Epithelial cell of prostate (primary cell): ENCODE results near the gene NPHS1.

Experiments
- DNase-seq: peaks from one replicate; pipeline ENCODE4 v3.0.0-alpha.2; 2011; ENCODE audit warnings: low read depth, low spot score
- H3K27ac ChIP-seq: fragments of 450-650 bp; 2 replicates; pipeline ENCODE4 v1.5.1; 2017; ENCODE audit warnings: mild to moderate bottlenecking

NPHS1 gene

GRCh38 chr19:35776102-35776788, 76.1 kb downstream of the NPHS1 start:
- DNase-seq, result no peak
- no peak overlapping the region for H3K27ac ChIP-seq
